Lower leg skin (tissue), 4 donors: ENCODE data around the gene LRG1. TPM values are rescaled to one million over a fixed set of nuclear protein-coding genes. Genes with fewer than 3 reads are reported as not detected.

ENCODE experiments used
- DNase-seq, 2 donors: peaks; one replicate each; pipeline ENCODE4 v3.0.0-alpha.2; 2019; ENCODE audit warnings: low spot score in 2 of 2
- H3K4me3 ChIP-seq: fragments of 200-600 bp; sonication (generic); 2 replicates; pipeline ENCODE4 v1.5.1; 2017; ENCODE audit warnings: mild to moderate bottlenecking, low read depth; ENCODE audit not compliant: poor library complexity, severe bottlenecking
- POLR2A ChIP-seq, 2 donors: fragments of 450-650 bp; IDR thresholded peaks; one replicate each; pipeline ENCODE4 v1.6.1; 2016 to 2017; ENCODE audit warnings: antibody characterized with exemption in 2 of 2, mild to moderate bottlenecking in 1 of 2, moderate library complexity in 1 of 2
- WGBS, 2 donors: methylation state at CpG; one replicate each; pipeline ENCODE4 v1.1.5; 2018; 5-methylcytosine and 5-hydroxymethylcytosine counted together
- intact Hi-C: fragments of 100-400 bp; cut with DNase I; formaldehyde crosslinking; loops from one replicate; pipeline ENCODE4 v1.15.0; 2023; ENCODE audit warnings: low total_unique reads
- total RNA-seq, 4 donors: library from RNA; depleted of rRNA; stranded (reverse); fragments of >200 nt; gene quantifications; one replicate each; pipeline ENCODE4 v1.1.0, GENCODE V29; 2016
- TF ChIP-seq, protein P1 (sequence below), 3 donors: fragments of 450-650 bp; IDR thresholded peaks; one replicate each; pipeline ENCODE4 v1.5.1; 2016; ENCODE audit warnings: antibody characterized with exemption in 3 of 3, mild to moderate bottlenecking in 3 of 3, moderate library complexity in 2 of 3

The LRG1 gene
- total RNA-seq, 4 donors from 2014 or later: 1.8 to 9.9 (median 2.7) TPM

DNA sequence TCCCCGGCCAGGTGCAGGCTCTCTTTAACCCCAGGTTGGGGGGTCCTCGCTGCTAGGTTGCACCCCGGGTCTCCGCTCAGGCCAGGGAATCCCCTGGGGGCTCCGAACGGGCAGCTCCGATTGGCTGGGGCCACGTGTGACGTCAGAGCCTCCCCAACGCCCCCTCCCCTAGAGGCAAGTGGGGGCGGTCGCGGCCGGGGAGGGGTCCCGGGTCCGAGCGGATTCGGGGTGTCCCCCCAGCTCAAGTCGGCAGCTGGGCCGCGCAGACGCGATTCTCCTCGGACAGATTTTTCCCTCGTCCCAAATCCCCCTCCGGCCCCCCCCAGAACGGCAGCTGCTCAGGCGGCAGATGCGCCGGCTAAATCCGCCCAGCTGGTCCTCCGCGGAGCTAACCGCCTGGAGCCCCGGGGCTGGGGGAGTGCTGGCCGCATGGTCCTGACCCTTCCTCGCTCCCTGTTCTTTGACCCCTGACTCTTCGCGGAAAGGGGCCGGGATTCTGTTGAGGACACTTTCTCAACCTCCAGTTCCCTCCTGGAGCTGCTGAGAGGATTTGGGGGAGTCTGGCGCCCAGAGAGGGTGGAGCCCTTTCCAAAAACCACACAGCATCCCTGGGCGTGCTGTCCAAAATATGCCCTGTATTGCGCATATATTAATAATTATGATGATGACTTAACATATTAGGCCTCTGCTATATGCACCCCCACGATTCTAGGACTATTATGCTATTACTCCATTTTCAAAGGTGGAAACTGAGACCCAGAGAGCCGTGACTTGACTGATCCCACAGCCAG is 45.0 kb upstream of the LRG1 start:
- intact Hi-C loops: no loop called here
- 8 to 23% methylated on average over 10 to 31 of the region's 45 CpGs for WGBS, 2 donors
- no peak for DNase-seq
- H3K4me3 ChIP-seq: peak overlapping the region; percentile 2
- TF ChIP-seq POLR2A (IDR thresholded peaks at IDR 0.05): no peak
- TF ChIP-seq, protein P1, sequence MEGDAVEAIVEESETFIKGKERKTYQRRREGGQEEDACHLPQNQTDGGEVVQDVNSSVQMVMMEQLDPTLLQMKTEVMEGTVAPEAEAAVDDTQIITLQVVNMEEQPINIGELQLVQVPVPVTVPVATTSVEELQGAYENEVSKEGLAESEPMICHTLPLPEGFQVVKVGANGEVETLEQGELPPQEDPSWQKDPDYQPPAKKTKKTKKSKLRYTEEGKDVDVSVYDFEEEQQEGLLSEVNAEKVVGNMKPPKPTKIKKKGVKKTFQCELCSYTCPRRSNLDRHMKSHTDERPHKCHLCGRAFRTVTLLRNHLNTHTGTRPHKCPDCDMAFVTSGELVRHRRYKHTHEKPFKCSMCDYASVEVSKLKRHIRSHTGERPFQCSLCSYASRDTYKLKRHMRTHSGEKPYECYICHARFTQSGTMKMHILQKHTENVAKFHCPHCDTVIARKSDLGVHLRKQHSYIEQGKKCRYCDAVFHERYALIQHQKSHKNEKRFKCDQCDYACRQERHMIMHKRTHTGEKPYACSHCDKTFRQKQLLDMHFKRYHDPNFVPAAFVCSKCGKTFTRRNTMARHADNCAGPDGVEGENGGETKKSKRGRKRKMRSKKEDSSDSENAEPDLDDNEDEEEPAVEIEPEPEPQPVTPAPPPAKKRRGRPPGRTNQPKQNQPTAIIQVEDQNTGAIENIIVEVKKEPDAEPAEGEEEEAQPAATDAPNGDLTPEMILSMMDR (IDR thresholded peaks at IDR 0.05): no peak

DNA sequence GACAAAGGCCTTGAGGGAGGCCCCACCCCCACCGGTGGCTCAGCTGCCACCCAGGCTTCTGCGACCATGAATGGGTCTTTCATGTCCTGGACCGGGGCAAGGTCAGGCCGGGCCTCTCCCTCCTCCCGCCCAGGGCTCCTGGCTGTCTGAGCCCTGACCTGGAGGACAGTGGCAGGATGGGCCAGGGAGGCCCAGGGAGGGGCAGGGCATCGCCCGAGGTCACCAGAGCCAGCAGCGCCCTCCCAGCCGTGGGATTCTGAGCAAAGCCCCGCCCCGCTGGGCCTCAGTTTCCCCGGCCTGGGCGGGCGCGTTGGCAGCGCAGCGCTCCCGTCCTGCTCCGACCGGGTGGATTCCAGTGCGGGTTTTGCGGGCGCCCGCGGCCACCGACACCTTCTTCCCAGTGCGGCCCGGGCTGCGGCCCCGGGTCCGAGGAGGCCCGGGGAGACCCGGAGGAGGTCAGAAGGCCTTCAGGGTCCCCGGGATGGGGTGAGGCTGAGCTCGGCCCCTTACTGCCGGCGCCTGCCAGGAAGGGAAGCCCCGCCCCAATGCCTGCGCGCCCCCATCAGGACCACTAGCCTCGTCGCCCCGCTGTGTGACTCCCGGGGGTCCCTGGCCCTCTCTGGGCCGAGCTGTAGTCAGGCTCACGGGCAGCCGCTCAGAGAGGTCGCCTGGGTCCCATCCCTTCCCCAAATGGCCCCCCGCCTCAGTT is 44.3 kb upstream of the LRG1 start:
- WGBS, 2 donors: 0 to 2% methylated on average over 9 to 13 of the region's 49 CpGs
- no peak for DNase-seq
- no peak for TF ChIP-seq POLR2A (IDR thresholded peaks at IDR 0.05)
- TF ChIP-seq, protein P1 (IDR thresholded peaks at IDR 0.05): no peak
- peak overlapping the region; percentile 2 for H3K4me3 ChIP-seq
- intact Hi-C loops: no loop called here

DNA sequence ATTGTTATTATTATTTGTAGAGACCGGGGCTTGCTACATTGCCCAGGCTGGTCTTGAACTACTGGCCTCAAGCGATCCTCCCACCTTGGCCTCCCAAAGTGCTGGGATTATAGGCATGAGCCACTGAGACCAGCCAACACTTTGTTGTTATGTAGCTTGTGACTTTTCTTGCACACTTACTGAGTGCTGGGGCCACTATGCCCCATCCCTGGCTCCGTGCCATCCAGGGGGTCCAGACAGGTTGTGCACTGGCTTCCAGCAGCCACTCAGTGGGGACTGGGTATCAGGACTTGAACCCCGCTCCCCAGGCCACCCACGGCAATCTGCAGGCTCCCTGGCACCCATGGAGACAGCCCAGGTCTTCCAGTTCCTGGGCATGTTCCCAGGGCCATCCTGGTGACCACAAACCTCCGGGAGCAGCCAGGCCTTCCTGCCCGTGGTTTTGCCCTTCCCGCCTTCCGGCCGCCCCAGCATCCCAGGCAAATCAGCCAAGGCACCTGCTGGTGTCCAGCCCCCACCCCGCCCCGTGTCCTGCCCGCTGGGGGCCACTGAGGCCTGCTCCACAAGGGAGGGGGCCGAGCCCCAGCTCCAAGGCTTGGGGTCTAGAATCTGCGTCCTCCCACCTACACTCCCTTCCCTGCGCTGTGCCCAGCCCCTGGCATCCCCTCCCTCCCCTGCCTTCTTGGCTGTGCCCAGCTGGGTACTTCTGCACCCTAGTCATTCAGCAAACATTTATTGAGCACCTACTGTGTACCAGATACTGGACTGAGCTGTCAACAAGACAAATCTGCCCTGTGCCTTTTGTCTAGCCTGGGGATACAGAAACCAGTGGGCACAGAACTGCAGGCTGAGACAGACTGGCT is 43.4 kb upstream of the LRG1 start:
- DNase-seq: no peak
- intact Hi-C loops: no loop called here
- TF ChIP-seq, protein P1 (IDR thresholded peaks at IDR 0.05): no peak
- no peak for TF ChIP-seq POLR2A (IDR thresholded peaks at IDR 0.05)
- WGBS, 2 donors: 55% methylated on average over 10 to 16 of the region's 16 CpGs
- no peak overlapping the region for H3K4me3 ChIP-seq

DNA sequence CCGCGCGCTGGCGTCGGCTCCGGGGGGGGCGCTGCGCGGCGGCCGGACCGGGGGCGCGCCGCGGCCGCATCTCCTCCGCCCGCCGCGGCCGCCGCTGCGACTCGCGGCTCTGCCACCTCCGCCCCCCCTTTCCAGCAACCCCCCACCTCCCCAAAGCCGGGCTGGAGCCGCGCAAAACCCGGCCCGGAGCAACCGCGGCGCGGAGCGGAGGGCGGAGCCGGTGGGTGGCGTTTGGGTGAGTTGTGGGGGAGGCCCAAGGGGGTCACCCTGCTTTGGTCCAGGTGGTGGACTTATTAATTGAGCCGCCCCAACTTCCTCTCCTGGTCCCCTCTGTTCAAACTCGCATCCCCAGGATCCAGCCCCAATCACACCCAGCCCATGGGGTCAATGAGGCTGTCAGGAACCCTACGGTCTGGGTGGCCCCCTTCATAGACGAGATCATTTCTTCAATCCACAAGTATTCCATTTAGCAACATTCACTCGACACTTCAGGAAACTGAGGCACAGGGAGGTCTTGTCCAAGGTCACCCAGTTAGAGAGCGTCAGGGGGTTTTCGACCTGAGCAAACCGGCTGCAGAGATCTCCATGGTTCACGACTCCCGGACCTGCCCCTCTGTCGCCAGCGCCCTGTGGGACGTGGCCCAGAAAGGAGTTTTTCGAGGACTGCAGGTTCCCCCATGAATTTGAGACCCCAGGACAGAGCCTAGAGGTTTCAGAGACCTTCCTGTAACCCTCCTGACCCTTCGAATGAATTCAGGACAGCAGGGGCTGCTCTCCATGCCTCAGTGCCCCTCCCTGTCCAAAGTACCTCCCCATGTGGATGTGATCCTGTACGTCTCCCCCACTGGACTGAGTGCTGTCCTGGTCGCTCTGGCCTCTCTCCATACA is 42.1 kb upstream of the LRG1 start:
- H3K4me3 ChIP-seq: no peak overlapping the region
- WGBS, 2 donors: 17 to 24% methylated on average over 26 to 40 of the region's 57 CpGs
- DNase-seq: no peak
- TF ChIP-seq POLR2A (IDR thresholded peaks at IDR 0.05): no peak
- TF ChIP-seq, protein P1 (IDR thresholded peaks at IDR 0.05): no peak
- intact Hi-C loops: no loop called here
